Hepatocyte (in vitro differentiated cells): ENCODE results near the gene PODXL2. TPM values are rescaled to one million over a fixed set of nuclear protein-coding genes. Genes with fewer than 3 reads are reported as not detected.

Experiments used
- DNase-seq: peaks from one replicate; pipeline ENCODE4 v3.0.0-alpha.2; 2016; ENCODE audit warnings: low spot score
- H2AFZ ChIP-seq: fragments of 200-600 bp; sonication (generic); 2 replicates; pipeline ENCODE4 v1.6.0; 2016; ENCODE audit warnings: antibody characterized with exemption, mild to moderate bottlenecking
- H3K27ac ChIP-seq: fragments of 200-600 bp; sonication (generic); 2 replicates; pipeline ENCODE4 v1.5.1; 2016; ENCODE audit warnings: mild to moderate bottlenecking
- H3K27me3 ChIP-seq: fragments of 200-600 bp; sonication (generic); 2 replicates; pipeline ENCODE4 v1.6.1; 2016
- H3K36me3 ChIP-seq: fragments of 200-600 bp; sonication (generic); replicated peaks from 2 replicates; pipeline ENCODE4 v1.5.1; 2016; ENCODE audit warnings: low read depth; ENCODE audit not compliant: insufficient read depth
- H3K4me1 ChIP-seq: fragments of 200-600 bp; sonication (generic); 2 replicates; pipeline ENCODE4 v1.5.1; 2016; ENCODE audit warnings: mild to moderate bottlenecking, moderate library complexity; ENCODE audit not compliant: insufficient read depth
- H3K4me2 ChIP-seq: fragments of 200-600 bp; sonication (generic); 2 replicates; pipeline ENCODE4 v1.6.0; 2016
- H3K4me3 ChIP-seq: fragments of 200-600 bp; sonication (generic); 2 replicates; pipeline ENCODE4 v1.5.1; 2016; ENCODE audit warnings: mild to moderate bottlenecking
- H3K79me2 ChIP-seq: fragments of 200-600 bp; sonication (generic); 2 replicates; pipeline ENCODE4 v1.6.0; 2017; ENCODE audit warnings: mild to moderate bottlenecking
- H3K9me2 ChIP-seq: fragments of 200-600 bp; sonication (generic); replicated peaks from 2 replicates; pipeline ENCODE4 v1.6.0; 2017; ENCODE audit warnings: mild to moderate bottlenecking; ENCODE audit not compliant: insufficient read depth
- H3K9me3 ChIP-seq: fragments of 200-600 bp; sonication (generic); 2 replicates; pipeline ENCODE4 v1.5.1; 2016; ENCODE audit warnings: low read depth, mild to moderate bottlenecking
- H4K20me1 ChIP-seq: fragments of 200-600 bp; sonication (generic); 2 replicates; pipeline ENCODE4 v1.6.0; 2016; ENCODE audit warnings: mild to moderate bottlenecking; ENCODE audit not compliant: insufficient read depth, poor library complexity, severe bottlenecking
- EZH2 ChIP-seq: fragments of 200-600 bp; sonication (generic); IDR thresholded peaks from 2 replicates; pipeline ENCODE4 v1.6.1; 2016; ENCODE audit warnings: antibody characterized with exemption, mild to moderate bottlenecking, borderline replicate concordance
- EZH2phosphoT487 ChIP-seq: fragments of 200-600 bp; sonication (generic); IDR thresholded peaks from one replicate; pipeline ENCODE4 v1.6.1; 2018; ENCODE audit warnings: antibody characterized with exemption, mild to moderate bottlenecking, low read depth, moderate library complexity; ENCODE audit not compliant: unreplicated experiment, severe bottlenecking
- WGBS: methylation state at CpG from one replicate; pipeline ENCODE4 v1.1.6; 2016; ENCODE audit warnings: low lambda C conversion rate; ENCODE audit errors: missing lambda C conversion rate; 5-methylcytosine and 5-hydroxymethylcytosine counted together
- polyA plus RNA-seq: library from polyadenylated mRNA; unstranded; fragments of >200 nt; fragmentation: Nextera tagmentation; extraction: Ambion mirVana; gene quantifications from 2 replicates; pipeline ENCODE4 v1.2.1, GENCODE V29; 2016
- total RNA-seq: library from RNA; depleted of rRNA; stranded (reverse); fragments of >200 nt; gene quantifications from 2 replicates; pipeline ENCODE4 v1.2.3, GENCODE V29; 2014
- TF ChIP-seq, protein P1 (sequence below): fragments of 200-600 bp; sonication (generic); IDR thresholded peaks from 2 replicates; pipeline ENCODE4 v1.5.1; 2016; ENCODE audit warnings: antibody characterized with exemption, mild to moderate bottlenecking; ENCODE audit not compliant: poor library complexity

The PODXL2 gene
- total and polyA plus RNA-seq, 2 experiments from 2014 or later, result 5.1 to 6.4 TPM

DNA sequence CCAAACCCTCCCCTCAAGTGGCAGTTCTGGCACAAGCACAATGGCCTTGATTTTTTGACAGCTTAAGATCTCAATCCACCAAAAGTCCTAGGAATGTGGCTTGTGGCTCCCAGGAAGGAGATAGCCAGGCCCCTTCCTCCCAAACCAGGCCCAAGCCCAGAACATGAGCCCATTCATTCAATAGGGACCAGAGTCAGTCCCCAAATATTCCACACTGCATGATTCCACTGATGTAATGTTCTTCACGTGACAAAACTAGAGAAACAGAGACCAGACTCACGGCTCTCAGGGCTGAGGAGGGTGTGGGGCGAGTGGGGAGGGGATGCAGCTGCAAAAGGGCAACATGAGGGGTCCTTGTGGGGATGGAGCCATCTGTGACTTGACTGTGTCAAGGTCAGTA, 69.3 kb downstream of the PODXL2 start:
- peak overlapping the region; percentile 88 for H3K27ac ChIP-seq
- H3K4me3 ChIP-seq, result no peak overlapping the region
- no peaks in the 10 kb centered on the region for H3K9me2 ChIP-seq
- peaks cover 20% of the 10 kb centered on the region for H3K4me1 ChIP-seq
- WGBS, result 95% methylated on average over 3 of the region's 3 CpGs
- DNase-seq, result no peak
- H3K36me3 ChIP-seq, result no peaks in the 10 kb centered on the region
- H3K79me2 ChIP-seq, result no peaks in the 10 kb centered on the region
- no peaks in the 10 kb centered on the region for H3K27me3 ChIP-seq
- TF ChIP-seq EZH2phosphoT487 (no peak), EZH2 (no peak)
- TF ChIP-seq, protein P1, sequence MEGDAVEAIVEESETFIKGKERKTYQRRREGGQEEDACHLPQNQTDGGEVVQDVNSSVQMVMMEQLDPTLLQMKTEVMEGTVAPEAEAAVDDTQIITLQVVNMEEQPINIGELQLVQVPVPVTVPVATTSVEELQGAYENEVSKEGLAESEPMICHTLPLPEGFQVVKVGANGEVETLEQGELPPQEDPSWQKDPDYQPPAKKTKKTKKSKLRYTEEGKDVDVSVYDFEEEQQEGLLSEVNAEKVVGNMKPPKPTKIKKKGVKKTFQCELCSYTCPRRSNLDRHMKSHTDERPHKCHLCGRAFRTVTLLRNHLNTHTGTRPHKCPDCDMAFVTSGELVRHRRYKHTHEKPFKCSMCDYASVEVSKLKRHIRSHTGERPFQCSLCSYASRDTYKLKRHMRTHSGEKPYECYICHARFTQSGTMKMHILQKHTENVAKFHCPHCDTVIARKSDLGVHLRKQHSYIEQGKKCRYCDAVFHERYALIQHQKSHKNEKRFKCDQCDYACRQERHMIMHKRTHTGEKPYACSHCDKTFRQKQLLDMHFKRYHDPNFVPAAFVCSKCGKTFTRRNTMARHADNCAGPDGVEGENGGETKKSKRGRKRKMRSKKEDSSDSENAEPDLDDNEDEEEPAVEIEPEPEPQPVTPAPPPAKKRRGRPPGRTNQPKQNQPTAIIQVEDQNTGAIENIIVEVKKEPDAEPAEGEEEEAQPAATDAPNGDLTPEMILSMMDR, result no peak
- H2AFZ ChIP-seq, result no peak overlapping the region
- no peak overlapping the region for H3K4me2 ChIP-seq
- H4K20me1 ChIP-seq, result no peaks in the 10 kb centered on the region
- H3K9me3 ChIP-seq, result no peaks in the 10 kb centered on the region

DNA sequence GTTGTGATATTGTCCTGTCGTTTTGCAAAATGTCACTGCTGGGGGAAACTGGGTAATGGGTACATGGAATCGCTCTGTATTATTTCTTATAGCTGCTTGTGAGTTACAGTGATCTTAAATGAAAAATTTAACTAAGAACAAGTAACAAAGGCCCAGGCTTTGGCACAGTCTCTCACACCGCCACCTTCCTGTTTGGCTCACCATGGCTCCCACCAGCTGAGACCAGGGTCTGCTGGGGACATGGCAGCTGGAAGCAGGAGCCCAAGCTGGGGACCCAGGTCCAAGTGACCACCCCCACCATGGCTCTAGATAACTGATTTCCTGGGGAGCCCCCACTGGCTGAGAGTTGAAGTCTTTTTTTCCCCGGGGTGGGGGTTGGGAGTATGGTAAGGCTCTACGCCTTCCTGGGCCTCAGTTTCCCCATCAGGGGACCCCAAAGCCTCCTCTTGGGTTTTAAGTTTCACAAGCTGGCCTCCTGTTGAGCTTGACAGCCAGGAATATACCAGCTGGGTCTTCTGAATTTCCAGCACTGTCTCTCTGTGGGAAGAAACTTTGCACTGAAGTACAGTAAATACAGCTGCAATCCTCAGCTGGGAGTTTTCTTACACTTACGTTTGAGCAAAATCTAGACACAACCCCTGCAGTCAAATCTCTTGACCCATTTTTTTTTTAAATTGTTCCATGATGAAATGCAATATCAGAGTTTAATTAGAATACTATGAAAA, 69.9 kb downstream of the PODXL2 start:
- 80% methylated on average over 6 of the region's 6 CpGs for WGBS
- H3K27ac ChIP-seq, result peak overlapping the region; percentile 88
- no peak overlapping the region for H3K4me2 ChIP-seq
- H3K27me3 ChIP-seq, result no peaks in the 10 kb centered on the region
- no peak overlapping the region for H2AFZ ChIP-seq
- no peaks in the 10 kb centered on the region for H3K9me2 ChIP-seq
- no peaks in the 10 kb centered on the region for H3K9me3 ChIP-seq
- H3K4me3 ChIP-seq, result no peak overlapping the region
- H3K36me3 ChIP-seq, result no peaks in the 10 kb centered on the region
- peaks cover 20% of the 10 kb centered on the region for H3K4me1 ChIP-seq
- TF ChIP-seq, protein P1, result no peak
- TF ChIP-seq EZH2phosphoT487 (no peak), EZH2 (no peak)
- no peak for DNase-seq
- no peaks in the 10 kb centered on the region for H3K79me2 ChIP-seq
- H4K20me1 ChIP-seq, result no peaks in the 10 kb centered on the region

DNA sequence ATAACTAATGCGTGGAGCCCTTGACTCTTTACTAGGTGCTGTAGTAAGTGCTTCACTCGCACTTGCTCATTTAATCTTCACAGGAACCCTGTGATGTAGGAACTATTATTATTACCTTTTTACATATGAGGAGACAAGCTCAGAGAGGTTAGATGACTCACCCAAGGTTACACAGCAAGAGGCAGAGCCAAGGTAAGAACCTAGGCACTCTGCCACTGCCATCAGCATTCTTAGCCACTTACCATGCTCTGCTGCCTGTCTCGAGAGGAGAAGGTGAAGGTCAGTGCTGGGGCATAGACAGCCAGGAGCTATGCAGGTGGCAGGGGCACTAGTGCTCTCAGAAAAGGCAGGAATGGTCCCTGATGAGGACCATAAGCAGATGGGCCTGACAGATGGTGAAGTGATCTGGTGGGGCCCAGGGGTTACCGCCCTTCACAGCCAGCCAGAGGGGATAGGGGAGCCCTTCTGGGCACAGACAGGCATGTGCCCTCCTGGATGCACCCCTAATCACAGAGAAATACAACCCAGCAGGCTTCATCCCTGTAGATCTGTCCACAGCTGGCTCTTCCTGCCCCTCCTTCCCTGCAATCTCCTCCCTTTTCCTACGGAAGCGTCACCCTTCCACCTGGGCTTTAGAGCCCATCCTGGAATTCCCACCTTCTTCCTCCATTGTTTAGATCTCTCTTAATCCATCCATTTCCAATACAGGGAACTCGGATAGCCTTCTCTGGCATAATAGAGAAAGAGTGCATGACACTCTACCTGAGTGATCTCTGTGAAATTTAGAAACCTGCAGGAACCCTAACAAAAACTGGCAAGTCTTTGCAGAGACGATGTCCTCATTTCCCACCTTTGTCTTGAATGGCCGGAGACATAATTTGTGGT, 70.7 kb downstream of the PODXL2 start:
- Histone ChIP-seq H4K20me1 (no peaks in the 10 kb centered on the region), H3K79me2 (no peaks in the 10 kb centered on the region), H3K4me2 (no peak overlapping the region), H3K9me3 (no peaks in the 10 kb centered on the region), H2AFZ (no peak overlapping the region), H3K4me1 (peaks cover 20% of the 10 kb centered on the region), H3K27ac (no peak overlapping the region), H3K36me3 (no peaks in the 10 kb centered on the region), H3K27me3 (no peaks in the 10 kb centered on the region), H3K9me2 (no peaks in the 10 kb centered on the region), H3K4me3 (no peak overlapping the region)
- no peak for TF ChIP-seq EZH2
- TF ChIP-seq, protein P1, result no peak
- TF ChIP-seq EZH2phosphoT487, result no peak
- 91% methylated on average over 9 of the region's 9 CpGs for WGBS
- DNase-seq, result no peak
